Pancreas (tissue), 10 donors: ENCODE results near the gene SPOCK3. TPM values are rescaled to one million over a fixed set of nuclear protein-coding genes. Genes with fewer than 3 reads are reported as not detected.

Experiments
- ATAC-seq, 4 donors: fragments of 200-7000 bp; cut with Tn5 transposase; one replicate each; pipeline versions ENCODE4 v1.8.0 to v1.9.1; 2020; ENCODE audit warnings: mild to moderate bottlenecking in 4 of 4, moderate library complexity in 4 of 4
- DNase-seq, 6 donors: peaks; one replicate each; pipeline ENCODE4 v3.0.0-alpha.2; 2020
- FAIRE-seq: peaks from 2 replicates; lab custom pipeline; 2012; peaks lifted over from hg19 to GRCh38; lab: Jason Lieb, UNC
- H3K27ac ChIP-seq, 4 donors: fragments of 200-600 bp; sonication (generic); 1 replicate in 3 of 4; 2 replicates in 1 of 4; pipeline versions ENCODE4 v1.5.0 to v1.8.0; 2020
- H3K27me3 ChIP-seq, 4 donors: fragments of 200-600 bp; one replicate each; pipeline ENCODE4 v1.8.0; 2021
- H3K36me3 ChIP-seq, 3 donors: fragments of 200-600 bp; sonication (generic) in 1 of 3; one replicate each; pipeline versions ENCODE4 v1.5.0 to v1.8.0; 2020 to 2021
- H3K4me1 ChIP-seq, 3 donors: fragments of 200-600 bp; one replicate each; pipeline ENCODE4 v1.8.0; 2021
- H3K4me3 ChIP-seq, 4 donors: fragments of 200-600 bp; sonication (generic) in 2 of 4; one replicate each; pipeline versions ENCODE4 v1.5.0 to v1.8.0; 2020 to 2021
- H3K9me3 ChIP-seq, 4 donors: fragments of 200-600 bp; one replicate each; pipeline ENCODE4 v1.8.0; 2021
- CTCF ChIP-seq, 4 donors: fragments of 200-600 bp; sonication (generic) in 3 of 4; IDR thresholded peaks; one replicate each; pipeline versions ENCODE4 v1.5.0 to v1.8.0; 2021; ENCODE audit warnings: antibody characterized with exemption in 4 of 4
- WGBS, 2 donors: extraction: QIAGEN DNeasy Blood & Tissue Kit; methylation state at CpG; one replicate each; pipeline ENCODE4 v1.1.7; 2013; 5-methylcytosine and 5-hydroxymethylcytosine counted together
- intact Hi-C, 3 donors: fragments of 100-400 bp; cut with DNase I; formaldehyde crosslinking; loops; one replicate each; pipeline versions ENCODE4 v1.11.1 to v1.14.2; 2022
- polyA plus RNA-seq, 2 donors: library from polyadenylated mRNA; stranded (reverse); fragments of 200-250 nt; gene quantifications; one replicate each; pipeline ENCODE4 v1.2.3, GENCODE V29; 2013
- total RNA-seq, 6 donors: library from RNA; stranded (reverse); fragmentation: NEBNext Ultra II Directional in 4 of 6; extraction: Animal tissue kit (Norgen Biotek cat#: 25700) in 4 of 6; gene quantifications; one replicate each; pipeline versions ENCODE4 v1.2.1 to v1.2.4, GENCODE V29; 2021 to 2023
- donor health status: healthy with polysubstance abuse.
- donor health status: DM: no; HTN: no; CAD: no; lungs with moderate emphysema.
- donor health status: DM: no; HTN: no; CAD: no.
- donor health status: control.
- donor health status: control.
- donor health status: Bipolar disorder and iron deficiency.
- donor health status: DM: yes; HTN: yes; CAD: no.
- donor health status: DM: no; HTN: no; CAD: no.
- donor health status: DM: no; HTN: no; CAD: no.
- donor health status: DM: yes; HTN: yes; CAD: no.

Gene SPOCK3
- total and polyA plus RNA-seq, 8 donors: 0.16 to 3.1 (median 0.61) TPM

- no peaks in the 10 kb centered on the region for H3K9me3 ChIP-seq
- H3K36me3 ChIP-seq: no peaks in the 10 kb centered on the region
- intact Hi-C loops: no loop called here
- H3K4me3 ChIP-seq: no peak overlapping the region
- ATAC-seq: peak; percentile 48 to 63 (median 50)
- WGBS, 2 donors: 13 to 23% methylated on average over 3 of the region's 3 CpGs
- FAIRE-seq: no peak
- H3K4me1 ChIP-seq: peaks cover 0 to 5% (median 0%) of the 10 kb centered on the region in 3 donors
- H3K27ac ChIP-seq: no peak overlapping the region
- no peak for TF ChIP-seq CTCF (IDR thresholded peaks at IDR 0.05)
- H3K27me3 ChIP-seq: no peaks in the 10 kb centered on the region
- no peak for DNase-seq
Measured at GRCh38 chr4:167185465-167185864, 48.8 kb downstream of the SPOCK3 start.

DNA sequence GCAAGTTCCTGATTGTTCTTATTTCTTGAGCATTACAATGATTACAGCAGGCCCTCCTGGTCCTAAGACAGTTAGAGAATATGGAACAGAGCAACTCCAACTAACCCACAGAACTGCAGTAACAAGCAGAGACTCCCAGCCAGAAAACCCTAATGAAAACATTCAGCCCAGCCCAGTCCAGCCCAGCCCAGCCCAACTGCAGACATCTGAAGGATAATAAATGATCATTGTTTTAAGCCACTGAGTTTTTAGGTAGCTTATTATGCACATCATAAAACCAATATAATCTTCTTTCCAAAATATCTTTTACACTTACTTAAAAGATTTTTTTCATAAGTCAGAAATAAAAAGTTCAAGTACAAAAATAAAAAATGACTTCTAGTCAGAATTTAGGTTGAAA, 51.3 kb downstream of the SPOCK3 start:
- FAIRE-seq (no peak), ATAC-seq (no peak), DNase-seq (no peak)
- H3K9me3 ChIP-seq: no peaks in the 10 kb centered on the region
- H3K4me3 ChIP-seq: no peak overlapping the region
- no peaks in the 10 kb centered on the region for H3K36me3 ChIP-seq
- no peak for TF ChIP-seq CTCF (IDR thresholded peaks at IDR 0.05)
- intact Hi-C loops: no loop called here
- H3K27me3 ChIP-seq: no peaks in the 10 kb centered on the region
- H3K4me1 ChIP-seq: peaks cover 0 to 5% (median 0%) of the 10 kb centered on the region in 3 donors
- H3K27ac ChIP-seq: no peak overlapping the region

DNA sequence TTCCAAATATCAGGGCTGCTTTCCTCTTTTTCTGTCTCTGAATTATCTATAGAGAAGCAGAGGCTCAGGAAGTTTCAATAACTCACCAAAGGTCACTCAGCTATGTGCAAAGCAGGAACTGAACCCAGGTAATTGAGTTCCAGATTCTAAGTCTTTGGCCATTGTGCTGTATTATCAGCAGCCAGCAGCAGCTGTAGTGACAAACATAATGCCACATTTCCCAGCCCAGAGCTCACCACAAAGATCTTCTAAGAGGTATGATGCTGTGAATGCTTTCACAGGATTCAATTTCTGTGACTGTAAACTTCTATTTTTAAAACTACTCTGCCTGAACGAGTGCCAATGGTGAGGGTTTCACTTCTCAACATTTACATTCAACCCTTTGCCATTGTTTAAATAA, 56.4 kb downstream of the SPOCK3 start:
- FAIRE-seq (no peak), DNase-seq (no peak), ATAC-seq (no peak)
- Histone ChIP-seq H3K9me3 (no peaks in the 10 kb centered on the region), H3K27ac (no peak overlapping the region), H3K4me1 (no peaks in the 10 kb centered on the region), H3K4me3 (no peak overlapping the region), H3K36me3 (no peaks in the 10 kb centered on the region), H3K27me3 (no peaks in the 10 kb centered on the region)
- no peak for TF ChIP-seq CTCF (IDR thresholded peaks at IDR 0.05)
- WGBS, 2 donors: 16 to 29% methylated on average over 1 of the region's 1 CpG
- intact Hi-C loops: no loop called here

- FAIRE-seq: no peak
- no peaks in the 10 kb centered on the region for H3K9me3 ChIP-seq
- no peaks in the 10 kb centered on the region for H3K36me3 ChIP-seq
- DNase-seq: peak in 1 of 6 donors; percentile 11
- no peak overlapping the region for H3K4me3 ChIP-seq
- intact Hi-C loops: no loop called here
- peak; percentile 43 to 84 (median 74) for ATAC-seq
- no peaks in the 10 kb centered on the region for H3K27me3 ChIP-seq
- H3K4me1 ChIP-seq: no peaks in the 10 kb centered on the region
- H3K27ac ChIP-seq: no peak overlapping the region
- 21 to 23% methylated on average over 6 of the region's 6 CpGs for WGBS, 2 donors
- no peak for TF ChIP-seq CTCF (IDR thresholded peaks at IDR 0.05)
Measured at GRCh38 chr4:167176723-167177367, 57.4 kb downstream of the SPOCK3 start.

GRCh38 chr4:167171928-167172327, 62.4 kb downstream of the SPOCK3 start:
- no peaks in the 10 kb centered on the region for H3K27me3 ChIP-seq
- 38 to 63% methylated on average over 1 of the region's 1 CpG for WGBS, 2 donors

More at GRCh38 chr4:167171928-167172327, 62.4 kb downstream of the SPOCK3 start:
- DNase-seq: no peak
- intact Hi-C loops: no loop called here
- Histone ChIP-seq H3K27ac (no peak overlapping the region), H3K36me3 (no peaks in the 10 kb centered on the region), H3K9me3 (no peaks in the 10 kb centered on the region), H3K4me3 (no peak overlapping the region), H3K4me1 (no peaks in the 10 kb centered on the region)
- no peak for TF ChIP-seq CTCF (IDR thresholded peaks at IDR 0.05)
- FAIRE-seq: no peak
- ATAC-seq: no peak
